ENCODE measurements around the gene TBC1D8. TPM values are rescaled to one million over a fixed set of nuclear protein-coding genes. Genes with fewer than 3 reads are reported as not detected.

The TBC1D8 gene
- total and polyA plus RNA-seq, 2 experiments from 2014 or later = 18.0 to 36.9 TPM

- H3K9me2 ChIP-seq (ENCODE audit: insufficient read depth) = no peaks in the 10 kb centered on the region
- no peak for ATAC-seq
- no peaks in the 10 kb centered on the region for H3K79me2 ChIP-seq (replicated peaks; ENCODE audit: insufficient read depth)
- Mint-ChIP-seq H3K27ac (no peak overlapping the region), H3K36me3 (ENCODE audit: low read depth) (peaks cover 26% of the 10 kb centered on the region), H3K9me3 (no peaks in the 10 kb centered on the region), H3K4me1 (peaks cover 22% of the 10 kb centered on the region), H3K27me3 (ENCODE audit: insufficient read depth, low read depth, poor library complexity) (peaks cover 9% of the 10 kb centered on the region), H3K4me3 (no peak overlapping the region)
- TF ChIP-seq REST (IDR thresholded peaks at IDR 0.05; ENCODE audit: unreplicated experiment) = no peak
- no peak for TF ChIP-seq CTCF (conservative IDR thresholded peaks at IDR 0.05; ENCODE audit: low read depth in 2 of 2)
- no peak for TF ChIP-seq JUNB (IDR thresholded peaks at IDR 0.05; ENCODE audit: unreplicated experiment)
- no peak for TF ChIP-seq EZH2phosphoT487 (IDR thresholded peaks at IDR 0.05; ENCODE audit: unreplicated experiment)
- no peak for TF ChIP-seq POLR2AphosphoS5 (IDR thresholded peaks at IDR 0.05; ENCODE audit: low read depth)
- TF ChIP-seq ZNF462 (CRISPR knock-in tag; IDR thresholded peaks at IDR 0.05) = no peak
- TF ChIP-seq STAT1 (IDR thresholded peaks at IDR 0.05; ENCODE audit: unreplicated experiment) = no peak
- TF ChIP-seq ZNF331 (CRISPR knock-in tag; IDR thresholded peaks at IDR 0.05; ENCODE audit: low read depth) = no peak
- no peak for TF ChIP-seq ETS1 (IDR thresholded peaks at IDR 0.05)
- TF ChIP-seq ZNF114 (CRISPR knock-in tag; IDR thresholded peaks at IDR 0.05) = no peak
- TF ChIP-seq EZH2 (IDR thresholded peaks at IDR 0.05; ENCODE audit: low read depth, unreplicated experiment) = no peak
- TF ChIP-seq CREB1 (CRISPR knock-in tag; IDR thresholded peaks at IDR 0.05; ENCODE audit: low read depth) = no peak
- TF ChIP-seq NANOG (IDR thresholded peaks at IDR 0.05; ENCODE audit: borderline replicate concordance) = no peak
- DNase-seq (ENCODE audit: low spot score) = no peak
- no peaks in the 10 kb centered on the region for H3K27me3 ChIP-seq (ENCODE audit: insufficient read depth)
- H3F3A ChIP-seq (replicated peaks; ENCODE audit: low read depth) = no peaks in the 10 kb centered on the region
- H4K20me1 ChIP-seq (replicated peaks; ENCODE audit: insufficient read depth) = no peaks in the 10 kb centered on the region
- H2AFZ ChIP-seq = no peak overlapping the region
- no peaks in the 10 kb centered on the region for H3K4me1 ChIP-seq (ENCODE audit: insufficient read depth)
- no peak overlapping the region for H3K27ac ChIP-seq (ENCODE audit: low read depth)
- no peak overlapping the region for H3K4me2 ChIP-seq
- H3K36me3 ChIP-seq (ENCODE audit: insufficient read depth) = peaks cover 5% of the 10 kb centered on the region; the same call in 1 of the 2 replicates
- no peak overlapping the region for H3K4me3 ChIP-seq
Measured at GRCh38 chr2:101045330-101045729, 105.9 kb downstream of the TBC1D8 start.

Measured in GM23338 (cell line).